Embryonic facial prominence (tissue), 1 donor: ENCODE measurements around the gene PDCD11.
A peak's percentile ranks its signal among the peaks of the same experiment; 100 is the strongest.
"Not testable (repeated sequence)": the region's sequence is repeated elsewhere in the genome, so short reads cannot be mapped to it uniquely, and the experiment has no call there.

Experiments used
- DNase-seq: peaks from one replicate; pipeline ENCODE4 v3.0.0-alpha.2; 2016; ENCODE audit errors: extremely low spot score

Gene PDCD11

DNA sequence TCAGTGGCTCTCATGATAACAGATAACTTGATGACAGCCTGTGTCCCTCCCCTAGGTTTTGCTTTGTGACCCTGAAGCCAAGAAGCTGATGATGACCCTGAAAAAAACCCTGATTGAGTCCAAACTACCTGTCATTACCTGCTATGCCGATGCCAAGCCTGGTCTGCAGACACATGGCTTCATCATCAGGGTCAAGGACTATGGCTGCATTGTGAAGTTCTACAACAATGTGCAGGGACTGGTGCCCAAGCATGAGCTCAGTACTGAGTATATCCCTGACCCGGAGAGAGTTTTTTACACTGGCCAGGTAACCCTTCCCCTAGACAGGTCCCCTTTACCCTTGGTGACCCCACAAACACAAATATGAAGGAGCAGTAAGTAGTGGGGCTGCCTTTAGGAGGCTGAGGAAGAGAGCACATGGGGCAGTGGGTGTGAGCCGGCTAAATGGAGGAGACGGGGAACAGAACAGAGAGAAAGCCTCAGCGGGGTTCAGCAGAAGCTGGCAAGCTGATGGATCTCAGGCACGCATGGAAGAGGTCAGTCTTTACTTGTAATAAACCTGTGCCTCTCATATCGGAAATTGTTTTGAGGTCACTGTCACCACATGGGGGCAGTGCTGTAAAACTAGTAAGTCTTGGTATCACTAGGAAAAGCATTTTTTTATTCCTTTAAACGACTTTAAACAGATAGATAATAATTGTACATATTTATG, 20.2 kb downstream of the PDCD11 start:
- DNase-seq = peak; percentile 16

- not testable (repeated sequence) for DNase-seq
Measured at GRCh38 chr10:103417148-103417469, 20.7 kb downstream of the PDCD11 start.

- no peak for DNase-seq
Measured at GRCh38 chr10:103417601-103418000, 21.2 kb downstream of the PDCD11 start.

DNA sequence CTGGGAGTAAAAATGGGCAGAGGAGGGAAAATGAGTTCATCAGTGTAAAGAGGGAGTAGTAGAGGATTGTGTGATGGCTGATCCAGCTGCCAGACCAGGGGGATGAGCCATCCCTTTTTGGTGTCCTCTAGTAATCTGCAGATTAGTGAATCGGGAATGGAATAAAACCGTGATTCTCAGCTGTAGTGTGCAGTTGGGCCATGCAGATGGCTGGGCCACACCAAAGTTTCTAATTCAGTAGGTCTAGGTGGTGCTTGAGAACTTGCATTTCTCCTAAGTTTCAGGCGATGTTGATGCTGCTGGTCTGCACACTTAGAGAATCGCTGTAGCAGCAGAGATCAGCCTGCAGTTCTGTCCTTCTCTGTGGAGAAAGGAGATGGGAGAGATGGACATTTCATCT, 22.7 kb downstream of the PDCD11 start:
- DNase-seq = no peak

DNA sequence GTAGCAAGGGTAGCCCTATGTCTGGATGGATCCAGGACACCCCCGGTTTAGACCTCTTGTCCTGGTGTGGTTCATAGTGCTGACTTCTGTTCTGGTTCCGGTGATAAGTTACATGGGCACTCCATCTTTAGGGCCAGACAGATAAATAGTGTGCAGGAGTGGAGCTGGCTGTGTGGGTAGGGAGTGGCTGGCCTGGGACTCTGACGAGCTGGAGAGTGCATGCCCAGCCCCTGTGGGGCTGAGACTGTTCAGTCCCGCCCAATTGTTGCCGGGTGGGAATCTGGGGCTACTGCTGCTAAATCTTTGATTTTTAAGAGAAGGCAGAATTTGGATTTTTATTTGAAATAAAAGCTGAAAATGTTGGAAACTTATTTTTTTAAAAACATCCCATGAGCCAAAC, 27.3 kb downstream of the PDCD11 start:
- no peak for DNase-seq

DNA sequence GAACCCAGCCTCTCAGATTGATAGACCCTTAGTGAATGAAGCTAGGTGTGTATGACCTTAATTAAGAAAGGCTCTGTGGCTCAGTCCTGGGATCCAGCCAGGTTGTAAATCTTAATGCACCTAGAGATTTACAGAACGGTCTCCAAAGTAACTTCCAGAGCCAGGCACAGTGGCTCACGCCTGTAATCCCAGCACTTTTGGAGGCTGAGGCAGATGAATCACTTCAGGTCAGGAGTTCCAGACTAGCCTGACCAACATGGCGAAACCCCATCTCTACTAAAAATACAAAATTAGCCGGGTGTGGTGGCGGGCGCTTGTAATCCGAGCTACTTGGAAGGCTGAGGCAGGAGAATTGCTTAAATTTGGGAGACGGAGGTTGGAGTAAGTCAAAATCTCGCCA, 31.4 kb downstream of the PDCD11 start:
- DNase-seq = no peak

GRCh38 chr10:103428989-103429643, 32.7 kb downstream of the PDCD11 start:
- no peak for DNase-seq

DNA sequence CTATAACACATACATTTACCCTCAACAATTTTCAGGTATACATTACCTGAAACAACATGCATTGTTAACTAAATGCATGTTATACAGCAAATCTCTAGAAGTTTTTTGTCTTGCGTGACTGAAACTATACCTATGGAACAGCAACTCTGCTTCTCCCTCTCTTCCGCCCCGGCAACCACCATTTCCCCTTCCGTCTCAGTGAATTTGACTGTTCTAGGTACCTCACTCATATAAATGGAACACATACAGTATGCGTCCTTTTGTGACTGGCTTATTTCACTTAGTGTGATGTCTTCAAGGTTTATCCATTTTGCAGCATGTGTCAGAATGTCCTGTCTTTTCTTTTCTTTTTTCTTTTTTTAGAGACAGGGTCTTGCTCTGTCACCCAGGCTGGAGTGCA, 33.2 kb downstream of the PDCD11 start:
- DNase-seq = no peak

DNA sequence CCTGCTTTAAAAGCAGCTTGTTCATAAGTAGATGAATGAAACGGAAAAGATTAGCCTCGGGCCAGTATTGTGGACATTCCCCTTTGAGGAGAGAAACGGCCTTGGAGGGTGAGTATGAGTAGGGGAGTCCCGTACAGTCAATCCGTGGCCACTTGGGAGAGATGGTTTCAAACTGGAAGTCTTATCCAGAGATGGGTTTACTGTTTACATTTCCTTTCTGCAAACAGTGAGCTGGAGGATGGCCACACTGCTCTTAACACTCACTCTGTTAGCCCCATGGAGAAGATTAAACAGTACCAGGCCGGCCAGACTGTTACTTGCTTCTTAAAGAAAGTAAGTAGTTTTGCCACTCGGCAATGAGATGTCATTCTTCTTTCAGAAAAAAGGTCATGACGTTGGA, 35.5 kb downstream of the PDCD11 start:
- DNase-seq = no peak

- DNase-seq = no peak
Measured at GRCh38 chr10:103433858-103434257, 37.4 kb downstream of the PDCD11 start.

GRCh38 chr10:103439776-103440175, 43.4 kb downstream of the PDCD11 start:
- DNase-seq = no peak

- DNase-seq = no peak
Measured at GRCh38 chr10:103440416-103440815, 44.0 kb downstream of the PDCD11 start.

GRCh38 chr10:103441206-103441605, 44.8 kb downstream of the PDCD11 start:
- DNase-seq = no peak

DNA sequence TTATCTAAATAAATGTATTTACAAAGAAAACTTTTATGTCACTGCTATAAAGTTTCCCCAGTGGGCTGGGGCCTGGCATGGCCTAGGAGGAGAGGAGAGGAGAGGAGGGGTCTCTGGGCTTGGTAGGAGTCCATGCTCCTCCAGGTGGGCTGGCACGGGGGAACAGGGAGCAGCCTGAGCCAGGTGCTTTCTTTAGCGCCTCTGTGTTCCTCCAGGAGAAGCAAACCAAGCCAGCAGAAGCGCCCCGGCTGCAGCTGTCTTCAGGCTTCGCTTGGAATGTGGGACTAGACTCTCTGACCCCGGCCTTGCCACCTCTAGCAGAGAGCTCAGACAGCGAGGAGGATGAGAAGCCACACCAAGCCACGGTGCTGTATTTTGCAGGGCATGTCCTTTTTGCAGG, 45.2 kb downstream of the PDCD11 start:
- DNase-seq = no peak

DNA sequence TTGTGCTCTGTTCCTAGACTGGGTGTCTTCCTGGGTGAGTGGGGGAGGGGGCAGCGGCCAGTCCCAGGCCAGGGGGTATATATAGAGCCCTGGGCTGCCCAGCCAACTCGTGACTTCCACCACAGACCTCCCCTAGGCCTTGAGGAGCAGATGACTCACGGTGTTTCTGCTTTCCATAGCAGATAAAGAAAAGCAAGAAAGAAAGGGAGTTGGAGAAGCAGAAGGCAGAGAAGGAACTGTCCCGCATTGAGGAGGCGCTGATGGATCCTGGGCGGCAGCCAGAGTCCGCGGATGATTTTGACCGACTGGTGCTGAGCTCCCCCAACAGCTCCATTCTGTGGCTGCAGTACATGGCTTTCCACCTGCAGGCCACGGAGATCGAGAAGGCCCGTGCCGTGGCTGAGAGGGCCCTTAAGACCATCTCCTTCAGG, 45.6 kb downstream of the PDCD11 start:
- DNase-seq = no peak

DNA sequence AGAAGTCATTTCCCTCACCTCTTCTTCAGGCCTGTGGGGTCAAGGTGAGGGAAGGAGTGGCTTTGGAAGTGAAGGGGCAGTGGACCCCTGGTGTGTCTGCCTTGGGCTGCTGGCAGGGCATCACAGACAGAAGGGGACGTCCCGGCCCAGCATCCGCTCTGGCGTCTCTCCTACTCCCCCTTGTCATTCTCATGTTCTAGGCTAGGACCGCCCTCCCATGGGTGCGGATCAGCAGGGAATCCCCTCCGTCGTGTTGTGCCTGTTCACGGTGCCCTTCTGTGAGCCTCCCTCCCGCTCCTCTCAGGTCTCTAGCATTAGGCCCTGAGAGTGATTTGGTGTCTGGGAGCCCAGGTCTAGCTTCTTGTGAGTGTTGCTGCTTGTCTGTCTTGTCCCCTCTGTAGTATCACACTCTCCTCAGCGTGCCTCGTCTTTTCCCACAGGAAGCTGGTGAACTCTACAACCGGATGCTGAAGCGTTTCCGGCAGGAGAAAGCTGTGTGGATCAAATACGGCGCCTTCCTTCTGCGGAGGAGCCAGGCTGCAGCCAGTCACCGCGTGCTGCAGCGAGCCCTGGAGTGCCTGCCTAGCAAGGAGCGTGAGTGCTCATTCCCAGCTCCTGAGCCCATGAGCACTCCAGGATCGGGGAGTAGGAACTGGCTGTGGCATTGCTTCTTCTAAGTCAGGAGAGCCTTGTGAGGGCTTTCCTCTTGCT, 47.2 kb downstream of the PDCD11 start:
- no peak for DNase-seq

DNA sequence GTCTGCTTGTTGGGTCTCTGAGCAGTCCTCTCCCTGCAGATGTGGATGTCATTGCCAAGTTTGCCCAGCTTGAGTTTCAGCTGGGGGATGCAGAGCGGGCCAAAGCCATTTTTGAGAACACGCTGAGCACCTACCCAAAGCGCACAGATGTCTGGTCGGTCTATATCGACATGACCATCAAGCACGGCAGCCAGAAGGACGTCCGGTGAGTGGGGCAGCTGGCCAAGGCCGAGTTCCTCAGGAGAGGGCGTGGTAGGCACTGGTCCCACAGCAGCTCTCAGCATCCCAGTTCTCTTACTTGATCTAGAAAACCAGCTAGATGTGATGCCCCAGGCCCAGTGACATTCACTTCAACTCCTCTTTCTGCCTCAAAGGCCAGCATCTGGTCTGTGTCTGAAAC, 48.1 kb downstream of the PDCD11 start:
- no peak for DNase-seq

DNA sequence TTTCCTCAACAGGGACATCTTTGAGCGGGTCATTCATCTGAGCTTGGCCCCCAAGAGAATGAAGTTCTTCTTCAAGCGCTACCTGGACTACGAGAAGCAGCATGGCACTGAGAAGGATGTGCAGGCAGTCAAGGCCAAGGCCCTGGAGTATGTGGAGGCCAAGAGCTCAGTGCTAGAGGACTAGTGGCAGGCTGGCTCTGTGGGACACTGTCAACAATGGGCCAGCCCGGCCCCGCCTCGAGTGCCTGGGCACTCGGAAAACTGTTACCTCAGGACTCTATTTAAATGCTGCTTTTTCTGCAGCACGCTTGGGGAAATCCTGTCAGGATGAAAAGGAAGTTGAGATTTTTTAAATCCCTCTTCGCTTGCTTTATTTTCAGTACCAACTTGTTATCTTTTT, 48.9 kb downstream of the PDCD11 start:
- DNase-seq = no peak

- DNase-seq = no peak
Measured at GRCh38 chr10:103445767-103446567, 49.5 kb downstream of the PDCD11 start.

GRCh38 chr10:103447187-103447586, 50.8 kb downstream of the PDCD11 start:
- no peak for DNase-seq

DNA sequence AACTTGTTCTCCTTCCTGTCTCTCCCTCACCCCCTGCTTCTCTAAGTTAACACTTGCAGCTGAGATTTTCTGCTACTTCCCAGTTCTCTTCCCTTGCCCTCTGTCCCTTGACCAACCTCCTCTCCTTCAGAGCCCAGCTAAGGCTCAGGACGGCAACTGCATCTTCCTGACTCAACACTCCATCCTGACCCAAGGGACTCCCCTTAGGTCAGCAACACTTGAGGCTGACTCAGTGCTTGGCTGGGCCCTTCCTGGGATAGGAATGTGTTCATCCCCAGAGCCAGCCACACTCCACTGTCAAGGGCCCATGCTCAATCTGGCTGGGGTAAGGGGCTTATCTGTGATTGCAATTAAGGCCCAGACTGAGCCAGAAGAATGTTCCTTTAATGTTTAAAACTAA, 52.3 kb downstream of the PDCD11 start:
- no peak for DNase-seq
